Loucy (cell line): Measurements from ENCODE around the gene RYR2.

Experiments
- H2AFZ ChIP-seq: fragments of 200-600 bp; sonication (generic); 2 replicates; pipeline ENCODE4 v1.6.0; 2016; ENCODE audit warnings: antibody characterized with exemption, mild to moderate bottlenecking, low read length, moderate library complexity
- H3F3A ChIP-seq: fragments of 200-600 bp; 2 replicates; pipeline ENCODE4 v1.6.0; 2016; ENCODE audit warnings: antibody characterized with exemption, low read depth, mild to moderate bottlenecking
- H3K27me3 ChIP-seq: fragments of 200-600 bp; sonication (generic); 2 replicates; pipeline ENCODE4 v1.6.1; 2014; ENCODE audit warnings: low read length, mild to moderate bottlenecking; ENCODE audit not compliant: insufficient read depth, poor library complexity, severe bottlenecking
- H3K36me3 ChIP-seq: fragments of 200-600 bp; sonication (generic); 2 replicates; pipeline ENCODE4 v1.6.1; 2016; ENCODE audit warnings: low read length; ENCODE audit not compliant: insufficient read depth
- H3K4me1 ChIP-seq: fragments of 200-600 bp; sonication (generic); 2 replicates; pipeline ENCODE4 v1.5.1; 2014; ENCODE audit warnings: low read length, mild to moderate bottlenecking; ENCODE audit not compliant: insufficient read depth, poor library complexity, severe bottlenecking
- H3K4me2 ChIP-seq: fragments of 200-600 bp; sonication (generic); 2 replicates; pipeline ENCODE4 v1.6.0; 2014; ENCODE audit warnings: antibody characterized with exemption, low read length, low read depth, mild to moderate bottlenecking; ENCODE audit not compliant: poor library complexity, severe bottlenecking
- H3K4me3 ChIP-seq: fragments of 200-600 bp; sonication (generic); 2 replicates; pipeline ENCODE4 v1.5.1; 2014; ENCODE audit warnings: low read length, mild to moderate bottlenecking, mixed read lengths; ENCODE audit not compliant: poor library complexity, severe bottlenecking
- H3K79me2 ChIP-seq: fragments of 200-600 bp; sonication (generic); 2 replicates; pipeline ENCODE4 v1.6.1; 2014; ENCODE audit warnings: low read length; ENCODE audit not compliant: insufficient read depth
- H3K9ac ChIP-seq: fragments of 200-600 bp; sonication (generic); 2 replicates; pipeline ENCODE4 v1.6.0; 2014; ENCODE audit warnings: mild to moderate bottlenecking, low read depth, low read length, moderate library complexity; ENCODE audit not compliant: poor library complexity, severe bottlenecking
- H3K9me2 ChIP-seq: fragments of 200-600 bp; sonication (generic); replicated peaks from 2 replicates; pipeline ENCODE4 v1.6.1; 2016; ENCODE audit warnings: low read depth, low read length, mixed read lengths
- H3K9me3 ChIP-seq: fragments of 200-600 bp; sonication (generic); 2 replicates; pipeline ENCODE4 v1.6.1; 2014; ENCODE audit warnings: mild to moderate bottlenecking, antibody characterized with exemption, low read length, low read depth; ENCODE audit not compliant: insufficient read depth
- H4K20me1 ChIP-seq: fragments of 200-600 bp; sonication (generic); 2 replicates; pipeline ENCODE4 v1.6.0; 2014; ENCODE audit warnings: antibody characterized with exemption, low read length, mild to moderate bottlenecking; ENCODE audit not compliant: insufficient read depth, poor library complexity, severe bottlenecking
- EZH2phosphoT487 ChIP-seq: fragments of 200-600 bp; IDR thresholded peaks from 2 replicates; pipeline ENCODE4 v1.6.1; 2018; ENCODE audit warnings: antibody characterized with exemption, mild to moderate bottlenecking, moderate library complexity, borderline replicate concordance
- TF ChIP-seq, protein P1 (sequence below): fragments of 200-600 bp; sonication (generic); conservative IDR thresholded peaks from 2 replicates; pipeline ENCODE4 v1.5.1; 2014; ENCODE audit warnings: mild to moderate bottlenecking, antibody characterized with exemption, low read length

RYR2 gene

DNA sequence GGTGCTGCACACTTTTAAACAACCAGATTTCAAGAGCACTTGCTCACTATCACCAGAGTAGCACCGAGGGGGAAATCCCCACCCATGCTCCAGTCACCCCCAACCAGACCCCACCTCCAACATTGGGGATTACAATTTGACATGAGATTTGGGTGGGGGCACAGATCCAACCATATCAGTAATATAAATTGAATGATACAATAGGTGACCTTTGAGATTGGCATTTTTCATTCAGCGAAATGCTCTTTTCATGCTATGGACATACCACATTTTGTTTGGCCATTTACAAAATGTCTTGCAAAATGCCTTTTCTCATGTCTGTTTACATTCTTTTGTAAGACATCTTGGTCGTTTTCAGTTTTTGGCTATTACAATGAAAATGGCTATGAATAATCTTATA is 23.9 kb downstream of the RYR2 start:
- Histone ChIP-seq H3F3A (no peaks in the 10 kb centered on the region), H3K4me3 (no peak overlapping the region), H4K20me1 (no peaks in the 10 kb centered on the region), H3K9ac (no peak overlapping the region), H3K9me3 (no peaks in the 10 kb centered on the region), H3K4me2 (no peak overlapping the region), H3K27me3 (no peaks in the 10 kb centered on the region), H3K4me1 (no peaks in the 10 kb centered on the region), H3K36me3 (no peaks in the 10 kb centered on the region), H3K79me2 (no peaks in the 10 kb centered on the region), H3K9me2 (no peaks in the 10 kb centered on the region), H2AFZ (no peak overlapping the region)
- no peak for TF ChIP-seq EZH2phosphoT487
- TF ChIP-seq, protein P1, sequence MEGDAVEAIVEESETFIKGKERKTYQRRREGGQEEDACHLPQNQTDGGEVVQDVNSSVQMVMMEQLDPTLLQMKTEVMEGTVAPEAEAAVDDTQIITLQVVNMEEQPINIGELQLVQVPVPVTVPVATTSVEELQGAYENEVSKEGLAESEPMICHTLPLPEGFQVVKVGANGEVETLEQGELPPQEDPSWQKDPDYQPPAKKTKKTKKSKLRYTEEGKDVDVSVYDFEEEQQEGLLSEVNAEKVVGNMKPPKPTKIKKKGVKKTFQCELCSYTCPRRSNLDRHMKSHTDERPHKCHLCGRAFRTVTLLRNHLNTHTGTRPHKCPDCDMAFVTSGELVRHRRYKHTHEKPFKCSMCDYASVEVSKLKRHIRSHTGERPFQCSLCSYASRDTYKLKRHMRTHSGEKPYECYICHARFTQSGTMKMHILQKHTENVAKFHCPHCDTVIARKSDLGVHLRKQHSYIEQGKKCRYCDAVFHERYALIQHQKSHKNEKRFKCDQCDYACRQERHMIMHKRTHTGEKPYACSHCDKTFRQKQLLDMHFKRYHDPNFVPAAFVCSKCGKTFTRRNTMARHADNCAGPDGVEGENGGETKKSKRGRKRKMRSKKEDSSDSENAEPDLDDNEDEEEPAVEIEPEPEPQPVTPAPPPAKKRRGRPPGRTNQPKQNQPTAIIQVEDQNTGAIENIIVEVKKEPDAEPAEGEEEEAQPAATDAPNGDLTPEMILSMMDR, result no peak

GRCh38 chr1:237070519-237070918 is 28.5 kb downstream of the RYR2 start:
- Histone ChIP-seq H3K36me3 (no peaks in the 10 kb centered on the region), H4K20me1 (no peaks in the 10 kb centered on the region)
- TF ChIP-seq, protein P1, result no peak
- no peak for TF ChIP-seq EZH2phosphoT487

GRCh38 chr1:237071641-237072420 is 29.8 kb downstream of the RYR2 start:
- Histone ChIP-seq H3K79me2 (no peaks in the 10 kb centered on the region), H3K9ac (no peak overlapping the region), H2AFZ (no peak overlapping the region), H3K4me2 (no peak overlapping the region), H3K4me3 (no peak overlapping the region), H3K9me2 (no peaks in the 10 kb centered on the region), H3K4me1 (no peaks in the 10 kb centered on the region), H3F3A (no peaks in the 10 kb centered on the region), H4K20me1 (no peaks in the 10 kb centered on the region), H3K27me3 (no peaks in the 10 kb centered on the region), H3K9me3 (peaks cover 3% of the 10 kb centered on the region; the same call in 1 of the 2 replicates), H3K36me3 (no peaks in the 10 kb centered on the region)
- TF ChIP-seq, protein P1, result no peak
- no peak for TF ChIP-seq EZH2phosphoT487

More at GRCh38 chr1:237070519-237070918, 28.5 kb downstream of the RYR2 start:
- Histone ChIP-seq H3K9ac (no peak overlapping the region), H3F3A (no peaks in the 10 kb centered on the region), H3K9me3 (peaks cover 3% of the 10 kb centered on the region; the same call in 1 of the 2 replicates), H2AFZ (no peak overlapping the region), H3K4me2 (no peak overlapping the region), H3K4me1 (no peaks in the 10 kb centered on the region), H3K27me3 (no peaks in the 10 kb centered on the region), H3K4me3 (no peak overlapping the region), H3K9me2 (no peaks in the 10 kb centered on the region), H3K79me2 (no peaks in the 10 kb centered on the region)
